Daoy (cell line): ENCODE data around the gene CPNE6. TPM values are rescaled to one million over a fixed set of nuclear protein-coding genes. Genes with fewer than 3 reads are reported as not detected.

Source experiments
- DNase-seq: peaks from one replicate; pipeline ENCODE4 v3.0.0-alpha.2; 2015; ENCODE audit warnings: low read depth
- total RNA-seq: library from RNA; depleted of rRNA; stranded (reverse); fragments of >200 nt; shearing (Covaris generic); gene quantifications from 2 replicates; pipeline ENCODE4 v1.2.3, GENCODE V29; 2014

The CPNE6 gene
- total RNA-seq, 1 experiment from 2014 or later = not detected

DNA sequence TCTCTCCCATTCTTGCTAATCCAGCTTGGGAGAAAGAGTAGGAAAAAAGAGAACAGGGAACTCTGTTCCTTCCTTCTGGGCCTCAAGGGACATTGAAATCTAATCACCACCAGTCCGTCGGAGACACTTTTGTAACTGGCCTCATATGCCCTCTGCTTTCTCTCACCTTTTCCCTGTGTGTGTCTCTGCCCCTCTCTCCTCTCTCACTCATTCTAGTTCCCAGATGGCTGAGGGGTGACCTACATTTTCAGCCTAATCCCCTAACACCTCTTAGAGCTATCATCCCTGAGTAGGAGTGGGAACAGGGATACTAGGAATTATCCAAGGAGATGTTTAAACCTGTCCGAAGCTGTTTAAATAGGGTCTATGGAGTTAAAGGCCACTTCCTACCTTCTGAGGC lies 13.9 kb downstream of the CPNE6 start:
- no peak for DNase-seq

DNA sequence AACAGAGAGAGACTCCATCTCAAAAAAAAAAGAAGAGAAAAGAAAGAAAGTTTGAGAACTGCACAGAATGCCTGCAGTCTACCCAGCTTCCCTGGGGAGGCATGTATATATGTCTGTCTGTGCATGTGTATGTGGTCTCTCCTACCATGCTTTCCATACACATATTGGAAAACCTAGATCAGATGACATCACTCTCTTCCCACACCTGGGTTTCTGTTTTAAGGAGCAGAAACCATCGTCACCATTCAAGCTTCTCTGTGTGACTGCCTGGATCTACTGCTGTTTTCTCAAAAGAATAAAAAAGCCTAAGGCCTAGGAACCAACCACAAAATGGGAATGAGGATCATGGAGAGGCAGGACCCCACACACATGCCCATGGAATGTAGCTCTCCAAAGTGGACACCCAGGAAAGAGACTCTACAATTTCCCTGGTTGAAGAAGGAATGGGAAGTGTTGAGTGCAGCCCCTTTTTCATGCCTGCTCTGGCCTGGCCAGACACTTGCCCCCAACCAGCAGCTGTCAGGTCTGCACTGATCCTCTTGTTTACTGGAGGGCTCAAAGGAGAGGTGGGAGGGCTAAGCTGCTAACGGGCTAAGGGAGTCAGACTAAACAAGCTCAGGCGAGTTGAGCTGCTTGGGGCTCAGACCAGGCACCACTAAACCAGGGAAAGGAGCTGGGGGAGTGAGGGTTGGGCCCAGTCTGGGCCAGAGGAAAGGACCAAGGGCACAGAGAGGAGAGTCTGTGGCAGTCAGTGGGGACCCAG lies 15.0 kb downstream of the CPNE6 start:
- DNase-seq = no peak

DNA sequence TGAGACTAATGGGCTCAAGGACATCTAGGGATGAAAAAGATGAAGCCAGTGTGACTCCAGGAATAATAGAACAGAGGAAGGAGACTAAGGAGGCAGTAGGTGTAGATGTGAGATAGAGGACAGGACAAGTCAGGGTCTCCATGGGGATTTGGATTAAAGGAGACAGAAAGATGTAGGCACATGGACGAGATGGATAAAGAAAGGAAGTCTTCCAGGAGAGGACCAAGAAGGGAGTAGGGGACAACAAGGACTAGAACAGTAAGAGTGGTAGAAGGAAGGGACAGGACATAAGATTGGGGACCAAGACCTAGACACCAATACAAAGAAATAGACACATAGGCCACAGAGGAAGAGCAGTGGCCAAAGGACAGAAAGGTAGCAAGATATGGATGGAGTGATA lies 15.6 kb downstream of the CPNE6 start:
- DNase-seq = no peak

DNA sequence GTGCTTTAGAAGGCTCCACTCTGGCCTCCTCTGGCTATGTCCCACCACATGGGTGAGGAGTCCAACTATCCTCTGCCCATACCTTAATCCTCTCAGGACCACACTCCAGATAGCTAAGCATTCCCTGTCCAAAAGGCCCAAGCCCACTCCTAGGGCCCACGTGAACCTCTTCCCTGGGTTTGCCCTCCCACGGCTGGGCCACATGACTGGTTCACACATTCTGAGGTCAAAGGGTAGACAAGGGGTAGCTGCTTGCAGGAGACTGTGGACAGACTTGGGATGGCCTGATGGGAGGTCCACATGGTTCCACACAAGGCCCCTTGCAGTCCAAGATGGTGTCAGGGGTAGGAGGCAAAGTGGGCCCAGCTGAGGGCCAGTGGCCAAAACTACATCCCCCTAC lies 16.7 kb downstream of the CPNE6 start:
- DNase-seq = no peak

DNA sequence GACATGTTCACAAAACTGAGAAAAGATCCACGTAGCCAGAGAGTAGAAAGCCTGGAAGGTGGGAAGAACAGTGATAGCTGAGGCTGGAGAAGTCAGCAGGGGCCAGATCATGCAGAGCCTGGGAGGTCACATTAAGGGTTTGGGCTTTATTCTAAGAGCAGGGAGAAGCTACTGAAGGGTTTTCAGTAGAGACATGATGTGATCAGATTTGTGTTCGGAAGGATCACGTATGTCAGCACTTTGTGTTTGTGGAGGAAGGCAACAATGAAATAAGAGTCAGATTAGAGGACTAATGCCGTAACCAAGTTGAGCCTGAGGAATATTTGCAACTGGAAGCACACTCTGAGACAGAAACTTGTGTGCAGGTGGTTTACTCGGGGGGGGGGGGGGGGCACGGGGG lies 18.5 kb downstream of the CPNE6 start:
- DNase-seq = no peak

DNA sequence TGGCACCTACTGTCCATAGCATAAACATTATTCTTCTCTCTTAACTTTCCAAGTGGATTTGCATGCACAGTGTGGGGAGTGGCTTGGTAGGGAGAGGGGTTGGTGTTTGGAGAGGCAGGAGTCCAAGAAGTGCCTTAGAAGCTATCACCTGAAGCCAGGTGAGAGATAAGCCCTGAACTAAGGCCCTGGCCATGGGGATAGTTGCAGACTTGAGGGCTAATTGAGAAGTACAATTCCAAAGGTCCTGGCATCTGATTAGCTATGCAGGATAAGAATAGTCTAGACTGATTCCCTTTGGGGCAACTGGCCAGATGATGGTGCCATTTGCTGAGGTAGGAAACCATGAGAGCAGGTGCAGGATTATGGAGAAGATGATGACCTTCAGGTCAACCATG lies 20.7 kb downstream of the CPNE6 start:
- DNase-seq = no peak

DNA sequence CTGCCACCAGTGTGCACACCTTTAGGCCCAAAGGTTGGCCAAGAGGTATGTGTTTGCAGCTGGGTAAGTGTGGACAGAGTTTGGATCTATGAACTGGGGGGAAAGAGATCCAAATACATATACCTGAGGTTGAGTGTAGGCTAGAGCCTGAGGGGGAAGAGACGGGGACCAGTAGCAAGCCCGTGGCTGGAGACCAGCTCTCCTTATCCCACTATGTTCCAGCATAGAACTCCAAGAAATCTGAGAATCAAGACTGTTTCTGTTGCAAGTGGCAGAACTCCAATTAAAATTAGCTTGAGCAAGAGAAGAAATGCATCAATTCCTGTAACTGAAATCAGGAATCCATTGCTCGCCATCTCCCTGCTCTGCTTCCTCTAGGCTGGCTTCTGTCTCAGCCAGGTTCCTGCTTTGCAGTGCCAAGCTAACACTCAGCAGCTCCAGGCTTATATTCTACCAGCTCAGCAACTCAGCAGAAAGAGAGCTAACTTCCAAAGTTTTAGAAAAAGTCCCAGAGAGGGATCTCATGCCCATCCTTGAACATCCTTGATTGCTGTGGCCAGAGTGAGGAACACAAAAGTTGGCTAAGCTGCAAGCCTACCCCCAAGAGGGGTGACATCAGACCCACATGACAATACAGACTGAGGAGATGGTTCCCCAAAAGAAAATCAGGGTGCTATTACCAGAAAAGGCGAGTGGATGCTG lies 21.3 kb downstream of the CPNE6 start:
- no peak for DNase-seq

DNA sequence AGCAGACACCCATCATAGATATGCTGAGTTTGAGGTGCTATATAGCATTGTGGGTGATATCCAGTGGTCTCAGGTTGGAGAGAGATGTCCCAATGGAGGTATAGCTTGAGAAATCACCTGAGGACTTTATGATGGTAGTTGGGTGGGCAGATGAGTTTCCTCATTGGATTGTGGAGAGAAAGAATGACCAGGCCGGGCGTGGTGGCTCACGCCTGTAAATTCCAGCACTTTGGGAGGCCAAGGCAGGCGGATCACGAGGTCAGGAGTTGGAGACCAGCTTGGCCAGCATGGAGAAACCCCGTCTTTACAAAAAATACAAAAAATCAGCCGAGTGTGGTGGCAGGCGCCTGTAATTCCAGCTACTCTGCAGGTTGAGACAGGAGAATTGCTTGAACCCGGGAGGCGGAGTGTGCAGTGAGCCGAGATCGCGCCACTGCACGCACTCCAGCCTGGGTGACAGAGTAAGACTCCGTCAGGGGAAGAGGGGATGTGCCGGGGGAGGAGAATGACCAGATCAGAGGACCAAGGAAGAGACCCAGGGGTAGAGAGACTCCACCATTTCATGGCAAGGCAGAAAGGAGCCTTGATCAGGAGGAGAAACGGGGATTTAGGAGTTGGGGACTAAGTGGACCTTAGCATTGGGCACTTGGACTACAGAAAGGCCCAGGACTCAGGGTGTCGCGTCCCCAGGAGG lies 22.0 kb downstream of the CPNE6 start:
- no peak for DNase-seq

DNA sequence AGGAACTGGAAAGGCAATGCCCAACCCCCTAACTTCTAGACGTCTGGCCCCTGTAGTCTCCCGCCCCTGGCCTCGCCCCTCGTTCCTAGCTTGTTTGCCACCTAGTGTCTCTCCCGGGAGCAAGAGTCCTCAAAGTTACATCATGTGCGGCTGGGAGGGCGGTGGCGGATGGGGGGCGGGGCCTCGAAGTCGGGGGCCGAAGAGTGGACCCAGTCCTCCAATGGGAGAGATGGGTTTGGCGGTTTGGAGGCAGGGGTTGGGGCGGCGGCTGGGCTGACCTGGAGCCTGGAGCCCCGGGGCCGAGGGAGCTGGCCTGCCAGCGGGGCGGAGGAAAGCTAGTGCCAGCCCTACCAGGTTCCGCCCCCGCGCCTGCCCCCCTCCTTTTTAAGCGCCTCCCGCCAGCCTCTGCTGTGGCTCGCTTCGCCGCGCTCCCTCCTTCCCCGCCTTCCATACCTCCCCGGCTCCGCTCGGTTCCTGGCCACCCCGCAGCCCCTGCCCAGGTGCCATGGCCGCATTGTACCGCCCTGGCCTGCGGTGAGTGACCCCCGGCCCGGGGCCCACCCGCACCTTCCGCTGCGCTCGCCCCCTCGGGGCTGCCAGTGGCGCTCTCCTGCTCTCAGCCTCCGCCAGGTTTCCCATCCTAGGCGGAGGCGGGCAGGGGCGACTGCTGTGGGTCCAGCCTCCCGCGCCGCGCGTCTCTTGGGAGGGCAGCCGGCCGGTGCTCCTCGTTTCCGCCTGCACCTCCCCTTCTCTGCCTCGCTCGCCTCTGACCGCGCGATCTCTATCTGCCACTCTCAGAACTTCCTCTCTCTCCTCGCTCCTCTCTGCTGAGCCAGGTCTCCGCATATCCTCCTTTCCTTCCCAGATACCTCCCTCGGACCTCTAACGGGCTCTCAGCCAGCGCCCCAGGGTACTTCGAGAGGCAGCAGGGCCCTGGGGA lies 22.8 kb downstream of the CPNE6 start, which contains the start of gene PCK2:
Gene PCK2 (plus strand): TSS at position 411 of the 940 bp plus-strand sequence. CDS start 95 bp downstream, at position 506.
- peak; percentile 96 for DNase-seq

DNA sequence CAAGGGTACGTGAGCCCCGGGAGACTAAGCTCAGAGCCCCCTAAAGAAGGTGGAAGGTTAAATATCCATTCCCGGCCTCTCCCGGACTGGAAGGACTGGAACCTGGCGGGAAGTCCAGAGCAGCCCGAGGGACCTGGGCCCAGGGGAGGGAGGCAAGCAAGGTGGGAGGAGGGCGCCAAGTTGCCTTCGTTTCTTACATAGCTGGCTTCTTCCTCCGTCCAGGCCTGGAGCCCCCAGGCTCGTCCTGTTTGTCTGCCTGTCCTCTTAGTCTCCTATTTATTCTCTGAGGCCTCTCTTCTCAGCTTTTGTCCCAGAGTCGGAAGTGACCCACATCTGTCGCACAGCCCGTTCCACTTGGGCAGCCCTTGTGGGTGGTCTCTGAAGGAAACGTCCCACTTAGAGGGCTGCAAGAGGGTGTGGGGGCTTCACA lies 23.5 kb downstream of the CPNE6 start:
- peak; percentile 49 for DNase-seq

DNA sequence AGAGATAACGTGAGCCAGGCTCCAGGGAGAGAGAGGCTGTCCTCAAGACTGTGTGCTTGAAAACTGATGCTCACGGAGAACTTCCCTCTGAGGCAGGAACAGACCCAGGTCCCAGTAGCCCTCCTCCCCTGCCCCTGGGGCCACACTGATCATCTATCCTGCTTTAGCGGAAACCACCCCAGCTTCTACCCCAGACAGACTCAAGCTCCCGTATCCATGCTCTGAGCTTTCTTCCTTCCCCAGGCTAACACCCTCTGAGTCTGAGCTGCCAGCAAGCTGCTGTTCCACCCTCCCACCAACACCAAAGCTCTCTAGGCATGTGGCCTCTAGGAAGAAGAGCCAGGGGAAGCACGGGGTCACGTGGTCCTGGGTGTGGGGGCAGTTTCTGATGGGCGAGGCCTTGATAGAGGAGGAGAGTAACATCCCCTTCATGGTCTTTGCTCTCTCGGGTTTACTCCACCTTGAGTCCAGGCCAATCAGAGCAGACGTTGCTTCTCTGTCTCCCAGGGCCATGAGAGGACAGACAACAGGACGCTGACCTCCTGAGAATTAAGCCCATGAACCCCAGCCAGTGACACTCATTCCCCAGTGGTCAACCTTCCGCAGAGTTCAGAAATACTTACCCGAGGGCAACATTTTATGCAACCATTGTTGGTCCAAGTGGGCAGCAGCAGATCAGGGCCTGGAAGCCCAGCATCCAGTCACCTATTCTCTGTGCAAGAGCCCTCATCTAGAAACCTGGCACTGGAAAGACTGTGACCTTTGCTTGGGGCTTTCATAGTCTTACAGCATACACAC lies 24.1 kb downstream of the CPNE6 start:
- peak; percentile 69 for DNase-seq

DNA sequence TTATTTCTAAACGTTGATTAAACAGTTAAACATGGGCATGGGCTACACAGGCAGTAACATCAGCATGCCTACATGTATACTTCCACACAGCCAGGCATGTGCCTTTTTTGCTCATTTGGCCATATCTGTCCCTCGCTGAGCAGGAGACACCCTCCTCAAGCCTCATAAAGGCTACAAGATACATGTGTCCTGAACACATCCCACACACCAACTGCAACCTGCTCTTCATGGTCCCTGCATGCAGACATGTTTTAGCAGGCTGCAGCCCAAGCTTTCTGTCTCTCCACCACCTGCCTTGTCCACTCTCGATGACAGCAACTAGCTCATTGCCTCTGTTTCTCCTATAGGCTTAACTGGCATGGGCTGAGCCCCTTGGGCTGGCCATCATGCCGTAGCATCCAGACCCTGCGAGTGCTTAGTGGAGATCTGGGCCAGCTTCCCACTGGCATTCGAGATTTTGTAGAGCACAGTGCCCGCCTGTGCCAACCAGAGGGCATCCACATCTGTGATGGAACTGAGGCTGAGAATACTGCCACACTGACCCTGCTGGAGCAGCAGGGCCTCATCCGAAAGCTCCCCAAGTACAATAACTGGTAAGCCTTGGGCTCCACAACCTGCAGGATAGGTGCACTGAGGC lies 25.3 kb downstream of the CPNE6 start:
- no peak for DNase-seq

DNA sequence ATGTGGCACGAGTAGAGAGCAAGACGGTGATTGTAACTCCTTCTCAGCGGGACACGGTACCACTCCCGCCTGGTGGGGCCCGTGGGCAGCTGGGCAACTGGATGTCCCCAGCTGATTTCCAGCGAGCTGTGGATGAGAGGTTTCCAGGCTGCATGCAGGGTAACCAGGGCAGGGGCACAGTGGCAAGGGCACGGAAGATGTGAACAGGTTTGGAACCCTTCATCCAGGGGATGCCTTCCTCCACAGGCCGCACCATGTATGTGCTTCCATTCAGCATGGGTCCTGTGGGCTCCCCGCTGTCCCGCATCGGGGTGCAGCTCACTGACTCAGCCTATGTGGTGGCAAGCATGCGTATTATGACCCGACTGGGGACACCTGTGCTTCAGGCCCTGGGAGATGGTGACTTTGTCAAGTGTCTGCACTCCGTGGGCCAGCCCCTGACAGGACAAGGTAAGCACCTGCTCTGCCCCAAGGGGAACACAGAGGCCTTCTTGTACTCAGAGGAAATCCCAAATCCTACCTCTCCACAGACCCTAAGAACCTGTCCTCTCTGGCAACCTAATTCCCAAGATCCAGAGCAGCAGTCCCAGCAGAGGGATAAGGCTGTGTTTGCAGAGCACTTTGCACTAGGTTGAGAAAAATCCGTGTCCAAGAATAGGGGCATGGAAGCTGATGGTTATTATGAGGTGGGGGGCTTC lies 27.0 kb downstream of the CPNE6 start:
- DNase-seq = no peak

DNA sequence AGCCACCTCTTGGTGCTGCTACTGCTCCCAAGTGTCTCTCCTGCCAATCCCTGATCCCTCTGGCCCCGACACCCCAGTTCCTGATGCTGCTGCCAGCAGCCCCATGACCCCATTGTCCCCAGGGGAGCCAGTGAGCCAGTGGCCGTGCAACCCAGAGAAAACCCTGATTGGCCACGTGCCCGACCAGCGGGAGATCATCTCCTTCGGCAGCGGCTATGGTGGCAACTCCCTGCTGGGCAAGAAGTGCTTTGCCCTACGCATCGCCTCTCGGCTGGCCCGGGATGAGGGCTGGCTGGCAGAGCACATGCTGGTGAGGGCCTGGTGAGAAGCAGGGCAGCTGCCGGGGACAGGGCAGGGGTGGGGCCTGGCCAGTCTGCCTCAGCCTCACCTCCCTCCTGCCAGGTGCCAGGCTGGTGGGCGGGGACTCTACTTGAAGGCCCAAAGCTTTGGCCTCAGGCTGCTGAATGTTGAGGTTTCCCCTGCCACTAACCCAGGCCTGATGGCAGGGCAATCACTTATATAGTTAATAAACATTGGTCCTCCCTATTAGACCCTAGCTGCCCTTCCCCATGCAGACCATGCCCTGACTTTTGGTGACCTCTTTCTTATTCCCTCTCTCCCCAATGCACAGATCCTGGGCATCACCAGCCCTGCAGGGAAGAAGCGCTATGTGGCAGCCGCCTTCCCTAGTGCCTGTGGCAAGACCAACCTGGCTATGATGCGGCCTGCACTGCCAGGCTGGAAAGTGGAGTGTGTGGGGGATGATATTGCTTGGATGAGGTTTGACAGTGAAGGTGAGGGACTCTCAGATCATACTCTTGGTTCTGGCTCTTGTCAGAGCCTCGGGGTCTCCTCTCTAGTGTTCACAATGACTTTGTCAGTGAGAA lies 27.8 kb downstream of the CPNE6 start:
- DNase-seq = no peak

DNA sequence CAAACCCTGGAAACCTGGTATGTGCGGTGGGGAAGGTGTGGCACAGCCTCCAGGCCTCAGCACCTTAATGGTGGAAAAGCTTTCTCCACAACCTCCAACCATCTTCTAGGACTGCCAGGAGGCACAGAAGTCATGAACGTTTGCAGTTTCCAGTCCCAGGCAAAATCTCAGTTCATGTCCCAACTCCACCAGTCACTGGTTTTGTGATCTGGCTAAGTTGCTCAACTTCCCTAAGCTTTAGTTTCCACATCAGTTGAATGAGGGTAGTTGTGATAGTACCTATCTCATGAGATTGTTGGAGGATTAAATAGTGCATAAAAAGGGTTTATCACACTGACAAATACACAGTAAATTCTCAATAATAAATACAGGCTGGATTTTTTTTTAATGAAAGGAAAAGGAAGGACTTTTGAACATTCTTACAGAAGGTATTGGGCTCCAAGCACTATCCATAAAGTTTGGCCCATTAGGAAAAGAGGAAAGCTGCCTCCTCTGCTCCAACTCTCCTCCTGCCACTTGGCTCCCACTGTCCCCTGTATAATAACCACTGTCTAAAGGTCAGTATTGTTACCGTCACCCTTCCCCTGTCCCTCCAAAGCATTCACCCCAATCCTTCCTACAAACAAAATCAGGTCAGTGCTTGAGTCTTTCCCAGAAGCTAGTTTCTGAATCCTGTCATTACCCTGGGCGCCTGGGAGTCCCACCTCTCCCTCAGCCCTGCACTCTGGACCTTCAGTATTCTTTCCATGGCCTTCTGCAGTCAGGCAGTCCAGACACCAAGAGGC lies 29.0 kb downstream of the CPNE6 start:
- no peak for DNase-seq

DNA sequence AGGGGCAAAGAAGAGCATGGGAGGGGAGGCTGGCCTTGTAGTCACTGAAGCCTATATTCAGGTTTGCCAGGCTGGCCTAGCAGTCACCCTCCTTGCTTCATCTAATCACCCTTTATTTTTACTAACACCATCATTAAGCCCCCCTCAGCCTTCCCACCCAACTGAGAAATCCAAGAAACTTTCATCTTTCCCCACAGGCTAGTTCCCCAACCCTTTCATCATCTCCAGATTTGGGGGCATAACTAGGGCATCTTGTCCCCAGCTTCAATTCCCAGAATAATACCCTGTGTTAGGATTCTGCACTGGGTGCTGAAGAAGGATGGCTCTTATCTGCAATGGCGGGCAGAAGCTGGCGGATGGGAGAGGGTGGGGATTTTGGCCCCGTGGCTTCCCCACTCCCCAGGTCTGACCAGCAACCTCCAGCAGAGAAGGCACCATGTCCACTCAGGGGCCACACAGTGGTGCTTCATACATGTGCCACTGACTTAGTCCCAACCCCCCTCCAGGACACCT lies 29.7 kb downstream of the CPNE6 start:
- no peak for DNase-seq

DNA sequence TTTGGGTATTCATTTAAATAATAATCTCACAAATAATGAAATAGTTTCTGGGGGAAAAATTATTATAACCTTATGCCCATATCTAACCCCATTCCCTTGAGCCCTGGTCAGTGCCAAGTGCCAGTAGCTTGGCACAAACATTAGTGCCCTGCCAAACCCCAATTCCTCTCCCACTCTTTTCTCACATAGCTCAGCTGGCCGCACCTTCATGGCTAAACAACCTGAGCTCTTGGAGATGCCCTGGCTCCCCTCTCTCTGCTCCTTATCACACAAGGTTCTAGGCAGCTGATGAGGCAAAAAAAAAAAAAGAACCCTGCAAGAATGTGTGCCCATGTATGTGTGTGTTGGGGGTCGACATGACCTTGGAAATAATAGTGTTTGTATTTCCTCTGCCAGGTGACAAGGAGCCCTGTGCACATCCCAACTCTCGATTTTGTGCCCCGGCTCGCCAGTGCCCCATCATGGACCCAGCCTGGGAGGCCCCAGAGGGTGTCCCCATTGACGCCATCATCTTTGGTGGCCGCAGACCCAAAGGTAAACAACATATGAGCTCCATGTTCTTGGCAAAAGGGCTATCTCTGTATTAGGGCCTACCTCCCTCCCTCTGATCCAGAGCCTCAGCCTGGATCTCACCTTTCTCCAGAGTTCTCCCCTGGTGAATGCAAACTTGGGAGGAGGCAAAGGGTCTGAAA lies 31.1 kb downstream of the CPNE6 start:
- no peak for DNase-seq
